Natural killer cell (primary cell): Measurements from ENCODE around the gene DISP2. TPM values are rescaled to one million over a fixed set of nuclear protein-coding genes. Genes with fewer than 3 reads are reported as not detected.
A peak's percentile ranks its signal among the peaks of the same experiment; 100 is the strongest.

Experiments
- ATAC-seq, 3 donors: fragments of 150-1000 bp in 2 of 3; fragments of 200-7000 bp in 1 of 3; cut with Tn5 transposase; 1 replicate in 1 of 3; 2 replicates in 2 of 3; pipeline ENCODE4 v1.10.0; 2021; ENCODE audit warnings: mild to moderate bottlenecking in 2 of 3, moderate library complexity in 2 of 3
- DNase-seq, 2 donors: peaks; one replicate each; pipeline versions ENCODE4 v3.0.0 to v3.0.0-alpha.2; 2013 to 2021; ENCODE audit warnings: mixed read lengths in 1 of 2
- H3K27ac ChIP-seq: one replicate; pipeline ENCODE4 v1.5.1; 2013; ENCODE audit warnings: mild to moderate bottlenecking, low read length
- H3K27me3 ChIP-seq: one replicate; pipeline ENCODE4 v1.6.1; 2013; ENCODE audit warnings: low read length; ENCODE audit not compliant: control insufficient read depth, insufficient read depth
- H3K36me3 ChIP-seq: one replicate; pipeline ENCODE4 v1.6.1; 2013; ENCODE audit warnings: low read length; ENCODE audit not compliant: control insufficient read depth, insufficient read depth
- H3K4me1 ChIP-seq: one replicate; pipeline ENCODE4 v1.6.1; 2013; ENCODE audit warnings: low read length; ENCODE audit not compliant: control insufficient read depth, insufficient read depth
- H3K4me3 ChIP-seq: one replicate; pipeline ENCODE4 v1.5.1; 2013; ENCODE audit warnings: low read length
- H3K9me3 ChIP-seq: one replicate; pipeline ENCODE4 v1.6.1; 2013; ENCODE audit warnings: low read length; ENCODE audit not compliant: control insufficient read depth, insufficient read depth
- H3K27ac Mint-ChIP-seq, 2 donors: one replicate each; pipeline ENCODE4 v1.8.0; 2022; ENCODE audit warnings: mild to moderate bottlenecking in 2 of 2, mixed read lengths in 2 of 2, moderate library complexity in 1 of 2
- H3K27me3 Mint-ChIP-seq, 2 donors: one replicate each; pipeline ENCODE4 v1.8.0; 2022; ENCODE audit warnings: low read depth in 2 of 2, mixed read lengths in 2 of 2
- H3K36me3 Mint-ChIP-seq: one replicate; pipeline ENCODE4 v1.8.0; 2022; ENCODE audit warnings: mixed read lengths
- H3K4me1 Mint-ChIP-seq, 2 donors: one replicate each; pipeline ENCODE4 v1.8.0; 2022; ENCODE audit warnings: mixed read lengths in 2 of 2
- H3K4me3 Mint-ChIP-seq: one replicate; pipeline ENCODE4 v1.8.0; 2022; ENCODE audit warnings: mild to moderate bottlenecking, moderate library complexity, mixed read lengths
- H3K9me3 Mint-ChIP-seq, 2 donors: one replicate each; pipeline ENCODE4 v1.8.0; 2022; ENCODE audit warnings: mixed read lengths in 2 of 2
- WGBS: methylation state at CpG from one replicate; pipeline ENCODE4 v1.1.7; 2013; ENCODE audit warnings: missing lambda C conversion rate; ENCODE audit not compliant: insufficient coverage; 5-methylcytosine and 5-hydroxymethylcytosine counted together
- intact Hi-C: fragments of 100-400 bp; cut with micrococcal nuclease; formaldehyde crosslinking; loops from one replicate; pipeline ENCODE4 v1.14.2; 2022
- total RNA-seq, 4 donors: library from RNA; stranded (reverse); fragments of 120-200 nt in 1 of 4; gene quantifications; one replicate each; pipeline versions ENCODE4 v1.2.3 to v1.2.4, GENCODE V29; 2013 to 2022
- TF ChIP-seq, protein P1 (sequence below): fragments of 200-600 bp; IDR thresholded peaks from one replicate; pipeline ENCODE4 v1.8.0; 2022; ENCODE audit warnings: antibody characterized with exemption

DISP2 gene
- total RNA-seq, 3 donors from 2014 or later (not counting 1 experiment from before 2014, with no cell fraction given) = 0.20 to 1.0 (median 0.26) TPM

- no peaks in the 10 kb centered on the region for H3K27me3 Mint-ChIP-seq
- ATAC-seq = no peak
Observed at GRCh38 chr15:40343512-40343911, 14.5 kb upstream of the DISP2 start.

DNA sequence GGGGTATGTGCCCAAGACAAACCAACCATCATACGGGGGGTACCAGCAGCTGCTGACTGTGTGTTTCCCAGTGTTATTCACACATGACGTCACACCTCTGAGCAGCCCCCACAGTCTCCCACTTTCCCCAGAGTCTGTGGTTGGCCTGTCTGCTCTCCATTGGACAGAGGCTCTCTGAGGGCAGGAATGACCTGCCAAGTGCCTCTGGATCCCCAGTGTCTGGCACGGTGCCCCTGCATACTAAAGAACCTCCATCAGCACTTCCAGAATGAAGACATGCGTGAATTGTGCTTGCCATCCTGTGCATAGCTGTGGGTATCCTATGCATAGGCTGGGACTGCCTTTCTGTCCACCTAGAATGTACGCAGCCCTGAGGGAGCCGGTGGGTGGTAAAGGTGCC lies 13.8 kb upstream of the DISP2 start:
- no peak overlapping the region for H3K4me3 Mint-ChIP-seq
- Histone ChIP-seq H3K36me3 (no peaks in the 10 kb centered on the region), H3K27me3 (no peaks in the 10 kb centered on the region), H3K27ac (no peak overlapping the region), H3K4me3 (no peak overlapping the region), H3K9me3 (no peaks in the 10 kb centered on the region), H3K4me1 (peaks cover 17% of the 10 kb centered on the region)
- H3K36me3 Mint-ChIP-seq = no peaks in the 10 kb centered on the region
- 45% methylated on average over 6 of the region's 6 CpGs for WGBS
- ATAC-seq (peak in 1 of 3 donors; percentile 12), DNase-seq (no peak)
- intact Hi-C loops = loop anchor here (1.0 kb wide), 1 partner anchor 77 kb away; no protein-coding TSS in a partner anchor
- H3K27me3 Mint-ChIP-seq = no peaks in the 10 kb centered on the region
- TF ChIP-seq, protein P1, sequence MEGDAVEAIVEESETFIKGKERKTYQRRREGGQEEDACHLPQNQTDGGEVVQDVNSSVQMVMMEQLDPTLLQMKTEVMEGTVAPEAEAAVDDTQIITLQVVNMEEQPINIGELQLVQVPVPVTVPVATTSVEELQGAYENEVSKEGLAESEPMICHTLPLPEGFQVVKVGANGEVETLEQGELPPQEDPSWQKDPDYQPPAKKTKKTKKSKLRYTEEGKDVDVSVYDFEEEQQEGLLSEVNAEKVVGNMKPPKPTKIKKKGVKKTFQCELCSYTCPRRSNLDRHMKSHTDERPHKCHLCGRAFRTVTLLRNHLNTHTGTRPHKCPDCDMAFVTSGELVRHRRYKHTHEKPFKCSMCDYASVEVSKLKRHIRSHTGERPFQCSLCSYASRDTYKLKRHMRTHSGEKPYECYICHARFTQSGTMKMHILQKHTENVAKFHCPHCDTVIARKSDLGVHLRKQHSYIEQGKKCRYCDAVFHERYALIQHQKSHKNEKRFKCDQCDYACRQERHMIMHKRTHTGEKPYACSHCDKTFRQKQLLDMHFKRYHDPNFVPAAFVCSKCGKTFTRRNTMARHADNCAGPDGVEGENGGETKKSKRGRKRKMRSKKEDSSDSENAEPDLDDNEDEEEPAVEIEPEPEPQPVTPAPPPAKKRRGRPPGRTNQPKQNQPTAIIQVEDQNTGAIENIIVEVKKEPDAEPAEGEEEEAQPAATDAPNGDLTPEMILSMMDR = no peak
- H3K27ac Mint-ChIP-seq = no peak overlapping the region
- peaks cover 0 to 5% of the 10 kb centered on the region in 2 donors for H3K4me1 Mint-ChIP-seq
- no peaks in the 10 kb centered on the region for H3K9me3 Mint-ChIP-seq

More at GRCh38 chr15:40343512-40343911, 14.5 kb upstream of the DISP2 start:
- Histone ChIP-seq H3K4me3 (no peak overlapping the region), H3K36me3 (no peaks in the 10 kb centered on the region), H3K27me3 (no peaks in the 10 kb centered on the region), H3K27ac (no peak overlapping the region), H3K4me1 (peaks cover 17% of the 10 kb centered on the region), H3K9me3 (no peaks in the 10 kb centered on the region)
- H3K27ac Mint-ChIP-seq = no peak overlapping the region
- intact Hi-C loops = no loop called here
- no peak overlapping the region for H3K4me3 Mint-ChIP-seq
- no peaks in the 10 kb centered on the region for H3K36me3 Mint-ChIP-seq
- no peak for DNase-seq
- no peaks in the 10 kb centered on the region for H3K9me3 Mint-ChIP-seq
- TF ChIP-seq, protein P1 = no peak
- H3K4me1 Mint-ChIP-seq = peaks cover 0 to 5% of the 10 kb centered on the region in 2 donors
- 85% methylated on average over 10 of the region's 10 CpGs for WGBS

DNA sequence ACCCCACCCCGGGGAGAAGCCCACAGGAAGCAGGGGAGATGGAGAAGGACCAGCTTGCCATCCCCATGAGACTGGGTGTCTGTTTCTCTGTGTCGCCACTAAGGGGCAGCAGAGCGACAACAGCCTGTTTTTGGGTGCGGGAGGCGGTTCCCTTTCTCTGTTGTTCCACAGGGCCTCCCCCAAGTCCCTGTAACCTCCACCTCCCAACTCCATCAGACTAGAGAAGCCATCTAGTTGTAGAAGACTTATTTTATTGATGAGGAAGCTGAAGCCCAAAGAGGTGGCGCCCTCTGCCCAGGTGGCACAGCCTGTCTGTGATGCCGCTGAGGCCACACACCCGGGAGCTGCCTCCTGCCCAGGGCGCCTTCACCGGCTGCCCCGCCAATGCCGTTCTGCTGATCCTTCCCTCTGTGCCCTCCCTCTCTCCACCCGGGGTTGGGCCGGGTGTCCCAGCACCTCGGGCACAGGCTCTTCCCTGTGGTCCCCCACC lies 13.3 kb upstream of the DISP2 start:
- Histone ChIP-seq H3K4me1 (peaks cover 17% of the 10 kb centered on the region), H3K36me3 (no peaks in the 10 kb centered on the region), H3K27me3 (no peaks in the 10 kb centered on the region), H3K27ac (no peak overlapping the region), H3K4me3 (no peak overlapping the region), H3K9me3 (no peaks in the 10 kb centered on the region)
- no peaks in the 10 kb centered on the region for H3K27me3 Mint-ChIP-seq
- TF ChIP-seq, protein P1 = peak; percentile 77
- WGBS = 32% methylated on average over 15 of the region's 15 CpGs
- no peaks in the 10 kb centered on the region for H3K36me3 Mint-ChIP-seq
- no peak overlapping the region for H3K4me3 Mint-ChIP-seq
- ATAC-seq = peak; percentile 74 to 99 (median 94)
- peak; percentile 62 to 82 for DNase-seq
- intact Hi-C loops = loop anchor here (1.0 kb wide), 1 partner anchor 77 kb away; no protein-coding TSS in a partner anchor
- H3K9me3 Mint-ChIP-seq = no peaks in the 10 kb centered on the region
- H3K4me1 Mint-ChIP-seq = peaks cover 0 to 5% of the 10 kb centered on the region in 2 donors
- H3K27ac Mint-ChIP-seq = no peak overlapping the region
